SU-DHL-6 (cell line): Measurements from ENCODE around the gene RPP40.

Experiments used
- H2AFZ ChIP-seq: fragments of 200-600 bp; sonication (generic); 2 replicates; pipeline ENCODE4 v1.6.1; 2014; ENCODE audit warnings: low read depth, mild to moderate bottlenecking, moderate library complexity, mixed read lengths, antibody characterized with exemption, low read length; ENCODE audit not compliant: severe bottlenecking
- H3F3A ChIP-seq: fragments of 200-600 bp; shearing (Covaris generic); 2 replicates; pipeline ENCODE4 v1.6.0; 2016; ENCODE audit warnings: antibody characterized with exemption, mild to moderate bottlenecking; ENCODE audit not compliant: insufficient read depth
- H3K27ac ChIP-seq: fragments of 200-600 bp; sonication (generic); 2 replicates; pipeline ENCODE4 v1.5.1; 2016; ENCODE audit warnings: low read depth, mild to moderate bottlenecking, low read length, moderate library complexity, mixed read lengths
- H3K27me3 ChIP-seq: fragments of 200-600 bp; sonication (generic), shearing (Covaris generic); 2 replicates; pipeline ENCODE4 v1.6.0; 2014; ENCODE audit warnings: mild to moderate bottlenecking, low read length
- H3K36me3 ChIP-seq: fragments of 200-600 bp; sonication (generic); 2 replicates; pipeline ENCODE4 v1.6.1; 2014; ENCODE audit warnings: mild to moderate bottlenecking, low read length, mixed read lengths
- H3K4me2 ChIP-seq: fragments of 300-600, 200-600 bp; shearing (Covaris generic), sonication (generic); 2 replicates; pipeline ENCODE4 v1.6.0; 2014; ENCODE audit warnings: low read length, low read depth, mild to moderate bottlenecking; ENCODE audit not compliant: poor library complexity, severe bottlenecking
- H3K4me3 ChIP-seq: fragments of 200-600 bp; sonication (generic); 2 replicates; pipeline ENCODE4 v1.5.1; 2014; ENCODE audit warnings: antibody characterized with exemption, low read length, mild to moderate bottlenecking, mixed read lengths; ENCODE audit not compliant: insufficient read depth, poor library complexity, severe bottlenecking
- H3K79me2 ChIP-seq: fragments of 200-600 bp; sonication (generic); 2 replicates; pipeline ENCODE4 v1.6.1; 2014; ENCODE audit warnings: mild to moderate bottlenecking, low read length, moderate library complexity; ENCODE audit not compliant: insufficient read depth
- H3K9ac ChIP-seq: fragments of 200-600 bp; sonication (generic); 2 replicates; pipeline ENCODE4 v1.7.0; 2014; ENCODE audit warnings: mild to moderate bottlenecking, low read length
- H3K9me2 ChIP-seq: fragments of 200-600 bp; sonication (generic); replicated peaks from 2 replicates; pipeline ENCODE4 v1.6.1; 2014; ENCODE audit warnings: low read length; ENCODE audit not compliant: insufficient read depth
- H3K9me3 ChIP-seq: fragments of 200-600 bp; sonication (generic); 2 replicates; pipeline ENCODE4 v1.6.1; 2014; ENCODE audit warnings: low read length, mixed read lengths; ENCODE audit not compliant: insufficient read depth
- H4K20me1 ChIP-seq: fragments of 200-600 bp; sonication (generic); 2 replicates; pipeline ENCODE4 v1.6.1; 2014; ENCODE audit warnings: low read depth, mild to moderate bottlenecking, antibody characterized with exemption, low read length, moderate library complexity, mixed read lengths
- CTCF ChIP-seq: fragments of 200-600 bp; sonication (generic); IDR thresholded peaks from one replicate; pipeline ENCODE4 v1.5.1; 2017; ENCODE audit warnings: antibody characterized with exemption, mild to moderate bottlenecking, low read length, moderate library complexity; ENCODE audit not compliant: insufficient read depth, poor library complexity, severe bottlenecking
- EZH2phosphoT487 ChIP-seq: fragments of 200-600 bp; sonication (generic), shearing (Covaris generic); conservative IDR thresholded peaks from 2 replicates; pipeline ENCODE4 v1.6.1; 2018; ENCODE audit warnings: mild to moderate bottlenecking, antibody characterized with exemption, low read length, moderate library complexity, mixed read lengths

The RPP40 gene

DNA sequence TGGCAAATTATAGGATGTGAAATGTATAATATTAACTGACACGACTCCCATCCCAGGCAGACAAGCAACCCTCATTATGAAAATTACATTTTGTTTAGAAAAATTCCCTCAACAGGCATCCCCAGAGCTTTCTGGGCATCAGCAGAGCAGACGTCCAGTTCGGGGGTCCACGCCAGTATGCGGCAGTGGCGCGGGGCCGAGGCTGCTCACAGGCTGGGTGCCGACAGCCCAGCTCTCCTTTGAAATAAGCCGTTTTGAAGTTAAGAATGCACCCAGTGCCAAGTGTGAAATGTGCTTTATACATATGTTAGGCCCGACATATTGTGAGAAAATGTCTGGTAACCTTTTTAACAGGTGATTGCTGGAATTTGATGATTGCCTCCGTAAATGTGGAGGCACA is 50.4 kb downstream of the RPP40 start:
- no peak overlapping the region for H2AFZ ChIP-seq
- H4K20me1 ChIP-seq, result no peaks in the 10 kb centered on the region
- no peaks in the 10 kb centered on the region for H3K9me3 ChIP-seq
- TF ChIP-seq EZH2phosphoT487, result no peak
- no peak for TF ChIP-seq CTCF
- H3K27me3 ChIP-seq, result no peaks in the 10 kb centered on the region
- H3F3A ChIP-seq, result no peaks in the 10 kb centered on the region
- H3K9me2 ChIP-seq, result no peaks in the 10 kb centered on the region
- H3K9ac ChIP-seq, result no peak overlapping the region
- H3K79me2 ChIP-seq, result no peaks in the 10 kb centered on the region
- no peak overlapping the region for H3K4me2 ChIP-seq
- no peak overlapping the region for H3K4me3 ChIP-seq
- H3K36me3 ChIP-seq, result no peaks in the 10 kb centered on the region
- no peak overlapping the region for H3K27ac ChIP-seq

- no peaks in the 10 kb centered on the region for H3K36me3 ChIP-seq
- H3K27me3 ChIP-seq, result no peaks in the 10 kb centered on the region
- H3K4me3 ChIP-seq, result no peak overlapping the region
- no peaks in the 10 kb centered on the region for H3K79me2 ChIP-seq
- no peaks in the 10 kb centered on the region for H4K20me1 ChIP-seq
- no peak overlapping the region for H3K9ac ChIP-seq
- no peaks in the 10 kb centered on the region for H3F3A ChIP-seq
- H2AFZ ChIP-seq, result no peak overlapping the region
- no peaks in the 10 kb centered on the region for H3K9me2 ChIP-seq
- no peak overlapping the region for H3K4me2 ChIP-seq
- no peaks in the 10 kb centered on the region for H3K9me3 ChIP-seq
- no peak for TF ChIP-seq EZH2phosphoT487
- TF ChIP-seq CTCF, result no peak
- no peak overlapping the region for H3K27ac ChIP-seq
These were observed 52.9 kb downstream of the RPP40 start for GRCh38 chr6:4950836-4951533.

DNA sequence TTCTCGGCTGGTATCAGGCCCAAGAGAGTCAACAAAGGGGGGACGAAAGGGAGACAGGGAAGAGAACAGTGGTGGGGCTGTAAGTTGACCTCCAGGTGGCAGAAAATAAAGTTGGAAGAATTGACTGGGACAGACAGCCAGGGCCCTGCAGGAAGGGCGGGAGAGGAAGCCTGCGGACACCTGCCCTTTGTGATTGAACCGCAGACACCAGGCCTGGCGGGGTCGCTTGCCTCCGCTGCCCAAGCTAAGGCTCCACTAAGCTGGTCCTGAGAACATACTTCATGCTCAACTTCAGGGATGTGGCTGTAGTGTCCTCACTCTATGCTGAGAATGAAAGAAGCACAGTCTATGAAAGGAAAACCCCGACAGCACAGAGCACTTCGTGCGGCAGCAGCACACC is 53.8 kb downstream of the RPP40 start:
- no peaks in the 10 kb centered on the region for H3K79me2 ChIP-seq
- H4K20me1 ChIP-seq, result no peaks in the 10 kb centered on the region
- H3K9me3 ChIP-seq, result no peaks in the 10 kb centered on the region
- no peaks in the 10 kb centered on the region for H3F3A ChIP-seq
- no peaks in the 10 kb centered on the region for H3K36me3 ChIP-seq
- no peak overlapping the region for H3K4me3 ChIP-seq
- no peaks in the 10 kb centered on the region for H3K27me3 ChIP-seq
- H3K9ac ChIP-seq, result no peak overlapping the region
- H3K4me2 ChIP-seq, result no peak overlapping the region
- H3K27ac ChIP-seq, result no peak overlapping the region
- no peak for TF ChIP-seq CTCF
- TF ChIP-seq EZH2phosphoT487, result no peak
- no peaks in the 10 kb centered on the region for H3K9me2 ChIP-seq
- H2AFZ ChIP-seq, result no peak overlapping the region
